Stimulated activated memory B cell treated with anti-CD40 and anti-IgM and Interleukin-4, amounts not matched to agents 10 μg/mL and 1 μg/mL and 100 μg/mL, for 72 hours (primary cell): Measurements from ENCODE around the gene ZBTB40.

ENCODE experiments used
- ATAC-seq: fragments of 150-1000 bp; cut with Tn5 transposase; 2 replicates; pipeline ENCODE4 v1.10.0; 2021
- H3K27ac Mint-ChIP-seq: one replicate; pipeline ENCODE4 v1.8.0; 2022; ENCODE audit warnings: mild to moderate bottlenecking, mixed read lengths
- H3K27me3 Mint-ChIP-seq: one replicate; pipeline ENCODE4 v1.8.0; 2022; ENCODE audit warnings: mixed read lengths
- H3K36me3 Mint-ChIP-seq: one replicate; pipeline ENCODE4 v1.8.0; 2022; ENCODE audit warnings: mixed read lengths
- H3K4me1 Mint-ChIP-seq: one replicate; pipeline ENCODE4 v1.8.0; 2022; ENCODE audit warnings: mixed read lengths
- H3K4me3 Mint-ChIP-seq: one replicate; pipeline ENCODE4 v1.8.0; 2022; ENCODE audit warnings: mild to moderate bottlenecking, moderate library complexity, mixed read lengths
- H3K9me3 Mint-ChIP-seq: one replicate; pipeline ENCODE4 v1.8.0; 2022; ENCODE audit warnings: mixed read lengths

The ZBTB40 gene

GRCh38 chr1:22520871-22521270 lies 69.2 kb downstream of the ZBTB40 start:
- peaks cover 89% of the 10 kb centered on the region for H3K36me3 Mint-ChIP-seq
- H3K27ac Mint-ChIP-seq: no peak overlapping the region
- no peaks in the 10 kb centered on the region for H3K4me1 Mint-ChIP-seq
- H3K9me3 Mint-ChIP-seq: no peaks in the 10 kb centered on the region
- no peak overlapping the region for H3K4me3 Mint-ChIP-seq
- no peaks in the 10 kb centered on the region for H3K27me3 Mint-ChIP-seq
- no peak for ATAC-seq

- no peak for ATAC-seq
- Mint-ChIP-seq H3K27me3 (no peaks in the 10 kb centered on the region), H3K4me3 (no peak overlapping the region), H3K27ac (no peak overlapping the region), H3K4me1 (no peaks in the 10 kb centered on the region), H3K9me3 (no peaks in the 10 kb centered on the region), H3K36me3 (peaks cover 89% of the 10 kb centered on the region)
Measured at GRCh38 chr1:22521692-22522091, 70.0 kb downstream of the ZBTB40 start.

DNA sequence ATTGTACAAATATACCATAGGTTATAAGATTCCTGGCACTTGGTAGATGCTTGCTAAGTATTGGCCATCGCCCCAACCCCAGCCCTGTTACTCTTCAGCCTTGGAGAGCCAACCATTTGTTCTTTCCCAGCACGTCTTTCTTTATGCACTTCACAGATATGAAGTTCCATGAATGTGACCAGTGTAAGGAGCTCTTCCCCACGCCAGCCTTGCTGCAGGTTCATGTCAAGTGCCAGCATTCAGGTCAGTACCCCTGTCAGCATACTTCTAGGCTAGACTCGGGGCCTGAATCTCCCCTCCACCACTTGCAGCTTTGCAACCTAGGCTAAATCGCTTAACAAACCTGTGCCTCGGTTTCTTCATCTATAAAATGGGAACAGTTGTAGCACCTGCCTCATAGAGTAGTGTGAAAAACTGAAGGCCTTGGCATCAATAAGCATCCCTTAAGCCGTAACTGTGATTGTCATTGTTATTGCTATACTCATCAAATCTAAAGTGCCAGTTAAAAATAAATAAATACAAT lies 70.6 kb downstream of the ZBTB40 start:
- no peaks in the 10 kb centered on the region for H3K27me3 Mint-ChIP-seq
- no peak overlapping the region for H3K27ac Mint-ChIP-seq
- no peaks in the 10 kb centered on the region for H3K4me1 Mint-ChIP-seq
- no peak overlapping the region for H3K4me3 Mint-ChIP-seq
- H3K36me3 Mint-ChIP-seq: peaks cover 89% of the 10 kb centered on the region
- no peaks in the 10 kb centered on the region for H3K9me3 Mint-ChIP-seq
- no peak for ATAC-seq

DNA sequence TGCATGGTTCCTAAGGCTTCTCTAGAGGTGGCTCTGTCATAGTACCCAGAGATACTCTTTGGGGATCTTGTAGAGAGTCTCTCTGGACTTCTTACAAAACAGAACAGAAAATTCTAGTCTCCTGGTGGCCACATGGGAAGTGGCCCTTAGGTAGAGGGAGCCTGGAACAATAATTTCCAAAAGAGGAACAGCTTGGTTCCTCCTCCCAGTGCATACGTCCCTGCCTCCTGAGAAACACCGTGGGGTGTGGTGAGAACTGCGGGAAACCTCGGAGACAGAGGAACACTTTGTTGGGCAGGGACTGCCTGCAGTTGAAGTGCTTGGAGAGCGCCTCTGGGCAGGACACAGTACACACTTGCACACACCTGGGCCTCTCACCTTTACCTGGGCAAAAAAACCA lies 72.8 kb downstream of the ZBTB40 start:
- peaks cover 84% of the 10 kb centered on the region for H3K36me3 Mint-ChIP-seq
- H3K4me3 Mint-ChIP-seq: no peak overlapping the region
- ATAC-seq: no peak
- no peaks in the 10 kb centered on the region for H3K4me1 Mint-ChIP-seq
- H3K27ac Mint-ChIP-seq: no peak overlapping the region
- H3K27me3 Mint-ChIP-seq: no peaks in the 10 kb centered on the region
- no peaks in the 10 kb centered on the region for H3K9me3 Mint-ChIP-seq

GRCh38 chr1:22525211-22525610 lies 73.6 kb downstream of the ZBTB40 start:
- Mint-ChIP-seq H3K36me3 (peaks cover 84% of the 10 kb centered on the region), H3K9me3 (no peaks in the 10 kb centered on the region), H3K4me1 (no peaks in the 10 kb centered on the region), H3K27me3 (no peaks in the 10 kb centered on the region), H3K4me3 (no peak overlapping the region), H3K27ac (no peak overlapping the region)
- ATAC-seq: no peak

DNA sequence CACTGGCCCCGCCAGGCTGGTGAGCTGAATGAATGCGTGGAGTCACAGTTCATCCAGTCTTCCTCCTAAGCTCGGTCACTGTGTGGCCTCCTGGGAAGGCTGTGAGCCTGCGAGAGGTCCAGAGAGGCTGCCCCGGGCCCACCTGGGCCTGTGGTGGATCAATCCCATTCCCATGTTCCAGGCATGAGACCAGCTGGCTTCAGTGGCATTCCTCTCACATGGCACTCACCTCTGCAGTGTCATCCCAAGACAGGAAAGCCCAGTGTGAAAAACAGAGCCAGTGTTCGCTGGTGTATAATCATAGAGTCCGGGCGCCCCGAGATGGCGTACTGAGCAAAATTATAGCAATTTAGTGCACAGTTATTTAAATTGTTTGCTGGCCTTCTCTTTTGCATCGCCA lies 74.0 kb downstream of the ZBTB40 start:
- Mint-ChIP-seq H3K27ac (no peak overlapping the region), H3K4me1 (no peaks in the 10 kb centered on the region), H3K4me3 (no peak overlapping the region), H3K36me3 (peaks cover 80% of the 10 kb centered on the region), H3K27me3 (no peaks in the 10 kb centered on the region), H3K9me3 (no peaks in the 10 kb centered on the region)
- ATAC-seq: no peak

- no peaks in the 10 kb centered on the region for H3K4me1 Mint-ChIP-seq
- H3K9me3 Mint-ChIP-seq: no peaks in the 10 kb centered on the region
- no peak overlapping the region for H3K4me3 Mint-ChIP-seq
- H3K36me3 Mint-ChIP-seq: peaks cover 77% of the 10 kb centered on the region
- ATAC-seq: no peak
- no peaks in the 10 kb centered on the region for H3K27me3 Mint-ChIP-seq
- no peak overlapping the region for H3K27ac Mint-ChIP-seq
Measured at GRCh38 chr1:22526098-22526497, 74.4 kb downstream of the ZBTB40 start.

GRCh38 chr1:22526677-22527076 lies 75.0 kb downstream of the ZBTB40 start:
- Mint-ChIP-seq H3K27ac (no peak overlapping the region), H3K27me3 (no peaks in the 10 kb centered on the region), H3K4me3 (no peak overlapping the region), H3K36me3 (peaks cover 77% of the 10 kb centered on the region), H3K4me1 (no peaks in the 10 kb centered on the region), H3K9me3 (no peaks in the 10 kb centered on the region)
- ATAC-seq: no peak

GRCh38 chr1:22527122-22527521 lies 75.5 kb downstream of the ZBTB40 start:
- H3K4me3 Mint-ChIP-seq: no peak overlapping the region
- no peaks in the 10 kb centered on the region for H3K4me1 Mint-ChIP-seq
- peaks cover 77% of the 10 kb centered on the region for H3K36me3 Mint-ChIP-seq
- H3K27ac Mint-ChIP-seq: no peak overlapping the region
- H3K9me3 Mint-ChIP-seq: no peaks in the 10 kb centered on the region
- ATAC-seq: no peak
- H3K27me3 Mint-ChIP-seq: no peaks in the 10 kb centered on the region

DNA sequence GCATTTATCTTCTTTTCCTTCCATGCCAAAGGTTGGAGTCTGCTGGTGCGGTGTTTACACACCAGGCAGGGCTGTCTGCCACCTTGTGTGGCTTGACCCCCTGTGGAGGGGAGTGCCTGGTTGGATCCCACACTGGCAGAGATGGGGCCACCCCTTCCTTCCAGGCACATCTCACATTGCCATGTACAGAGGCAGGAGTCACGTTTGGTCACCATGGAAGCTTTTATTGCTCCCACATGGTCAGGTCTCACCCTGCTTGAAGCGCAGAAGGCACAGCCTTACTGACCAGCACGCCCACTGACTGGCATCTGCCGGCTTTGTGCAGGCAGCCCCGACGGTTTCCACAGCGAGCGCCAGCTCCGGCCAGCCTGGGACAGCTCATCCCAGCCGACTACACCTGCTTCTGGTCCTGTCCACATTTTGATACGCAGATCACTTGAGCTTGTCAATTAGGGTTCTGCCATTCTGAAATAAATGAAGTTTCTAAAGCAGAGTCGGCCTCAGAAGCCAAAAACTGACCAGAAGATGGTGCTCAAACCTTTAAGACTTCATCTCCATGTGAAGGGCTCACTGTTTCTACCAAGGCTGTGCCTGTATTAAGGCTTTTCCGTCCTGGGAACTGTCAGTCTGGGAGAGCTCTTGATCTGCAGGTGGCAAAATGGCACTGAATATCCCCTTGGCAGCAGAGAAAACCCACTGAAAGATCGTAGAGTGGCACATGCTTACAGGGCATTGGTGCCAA lies 76.1 kb downstream of the ZBTB40 start:
- H3K27me3 Mint-ChIP-seq: no peaks in the 10 kb centered on the region
- peaks cover 76% of the 10 kb centered on the region for H3K36me3 Mint-ChIP-seq
- no peak overlapping the region for H3K4me3 Mint-ChIP-seq
- ATAC-seq: no peak
- H3K9me3 Mint-ChIP-seq: no peaks in the 10 kb centered on the region
- H3K27ac Mint-ChIP-seq: no peak overlapping the region
- H3K4me1 Mint-ChIP-seq: no peaks in the 10 kb centered on the region

DNA sequence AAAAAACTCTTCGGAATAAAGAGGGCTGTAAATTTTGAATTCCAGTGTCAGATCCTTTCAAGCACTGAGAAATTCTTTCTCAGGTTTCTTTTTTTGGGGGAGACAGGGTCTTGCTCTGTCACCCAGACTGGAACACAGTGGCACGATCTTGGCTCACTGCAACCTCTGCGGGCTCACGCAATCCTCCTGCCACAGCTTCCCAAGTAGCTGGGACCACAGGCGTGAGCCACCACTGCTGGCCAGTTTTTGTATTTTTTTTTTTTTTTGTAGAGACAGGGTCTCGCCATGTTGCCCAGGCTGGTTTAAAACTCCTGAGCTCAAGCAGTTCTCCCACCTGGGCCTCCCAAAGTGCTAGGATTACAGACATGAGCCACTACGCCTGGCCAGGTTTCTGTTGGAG lies 76.8 kb downstream of the ZBTB40 start:
- Mint-ChIP-seq H3K9me3 (no peaks in the 10 kb centered on the region), H3K27me3 (no peaks in the 10 kb centered on the region), H3K27ac (no peak overlapping the region), H3K4me1 (no peaks in the 10 kb centered on the region), H3K36me3 (peaks cover 80% of the 10 kb centered on the region), H3K4me3 (no peak overlapping the region)
- no peak for ATAC-seq

DNA sequence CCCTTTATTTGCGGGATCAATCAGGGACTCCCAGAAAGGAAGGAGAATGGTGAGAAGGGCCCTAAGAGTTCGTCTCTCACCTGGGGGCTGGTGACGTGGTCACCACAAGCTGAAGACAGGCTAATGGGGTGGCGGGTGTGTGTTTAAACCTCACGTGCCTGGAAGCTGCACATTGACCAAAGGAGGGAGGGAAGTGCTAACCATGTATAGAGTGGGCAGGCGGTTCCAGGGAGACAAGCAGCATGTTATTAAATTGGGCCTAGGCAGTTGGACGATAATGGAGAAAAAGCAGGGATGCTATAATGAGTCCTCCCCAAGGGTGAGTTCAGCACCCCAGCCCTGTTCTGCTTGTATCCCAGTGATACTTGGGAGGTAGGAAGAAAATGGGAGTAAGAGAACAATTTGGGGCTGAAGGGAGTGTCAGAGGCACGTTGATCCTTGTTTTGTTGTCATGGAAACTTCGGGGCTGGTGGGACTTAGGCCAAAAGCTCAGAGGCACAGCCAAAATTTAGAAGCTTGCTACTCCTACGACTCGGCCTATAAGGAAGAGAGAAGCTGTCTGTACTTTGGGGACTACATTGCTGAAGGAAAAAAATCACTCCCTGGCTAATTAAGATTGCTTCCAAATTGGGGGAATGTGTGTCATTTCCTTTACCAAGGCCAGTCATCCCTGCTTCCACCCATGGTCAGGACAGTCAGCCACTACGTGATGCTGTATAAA lies 78.4 kb downstream of the ZBTB40 start:
- Mint-ChIP-seq H3K9me3 (no peaks in the 10 kb centered on the region), H3K4me3 (no peak overlapping the region), H3K36me3 (peaks cover 77% of the 10 kb centered on the region), H3K27ac (no peak overlapping the region), H3K27me3 (no peaks in the 10 kb centered on the region), H3K4me1 (no peaks in the 10 kb centered on the region)
- no peak for ATAC-seq

- H3K4me1 Mint-ChIP-seq: no peaks in the 10 kb centered on the region
- no peaks in the 10 kb centered on the region for H3K27me3 Mint-ChIP-seq
- H3K4me3 Mint-ChIP-seq: no peak overlapping the region
- no peak overlapping the region for H3K27ac Mint-ChIP-seq
- no peak for ATAC-seq
- no peaks in the 10 kb centered on the region for H3K9me3 Mint-ChIP-seq
- H3K36me3 Mint-ChIP-seq: peaks cover 71% of the 10 kb centered on the region
Measured at GRCh38 chr1:22530715-22531114, 79.1 kb downstream of the ZBTB40 start.

DNA sequence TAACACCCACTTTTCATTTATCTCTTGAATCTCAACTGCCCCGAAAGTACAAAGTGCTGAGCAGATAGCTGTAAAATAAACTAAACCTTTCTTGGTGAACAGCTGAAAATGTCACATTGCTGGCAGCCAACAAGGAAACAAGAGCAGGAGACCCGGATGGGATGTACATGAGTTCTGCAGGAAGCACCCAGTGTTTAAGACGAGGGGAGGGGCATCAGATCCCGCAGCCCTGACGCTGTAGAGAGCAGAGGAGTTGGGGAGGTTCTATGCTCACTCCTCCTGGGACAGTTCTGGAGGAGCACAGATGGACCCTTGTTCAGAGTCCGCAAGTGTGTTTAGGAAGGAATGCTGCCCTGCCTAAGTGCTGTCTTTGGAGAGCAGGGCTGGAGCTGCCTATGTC lies 79.6 kb downstream of the ZBTB40 start:
- no peaks in the 10 kb centered on the region for H3K27me3 Mint-ChIP-seq
- no peak overlapping the region for H3K27ac Mint-ChIP-seq
- no peaks in the 10 kb centered on the region for H3K9me3 Mint-ChIP-seq
- no peaks in the 10 kb centered on the region for H3K4me1 Mint-ChIP-seq
- ATAC-seq: no peak
- H3K4me3 Mint-ChIP-seq: no peak overlapping the region
- H3K36me3 Mint-ChIP-seq: peaks cover 71% of the 10 kb centered on the region

DNA sequence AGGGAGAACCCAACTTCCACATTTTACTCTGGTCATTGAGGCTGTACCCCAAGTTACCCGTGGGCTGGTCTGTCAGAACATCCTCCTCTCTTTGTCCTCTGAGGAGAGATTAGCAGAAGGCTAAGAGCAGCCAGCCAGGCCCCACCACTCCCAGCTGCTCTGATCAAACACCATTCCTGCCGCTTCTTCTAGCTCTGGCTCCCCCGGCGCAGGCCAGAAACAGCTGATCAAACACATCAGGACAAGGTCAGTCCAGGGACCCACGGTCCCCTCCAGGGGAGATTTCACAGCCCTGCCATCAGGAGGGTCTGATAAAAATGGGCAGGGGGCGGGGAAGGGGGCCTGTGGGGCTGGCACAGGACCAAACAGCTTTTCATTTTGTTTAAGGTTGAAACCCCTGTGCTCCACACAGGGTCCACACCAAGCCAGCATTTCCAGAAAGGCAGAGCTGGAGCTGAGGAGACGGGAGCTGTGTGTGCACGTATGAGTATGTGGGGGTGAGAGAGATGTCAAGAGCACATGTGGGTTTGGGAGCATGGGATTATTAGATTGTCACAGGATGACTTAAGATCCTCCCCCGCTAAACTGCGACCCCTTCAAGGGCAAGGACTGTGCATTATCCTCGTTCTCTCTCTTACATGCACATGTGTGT lies 81.7 kb downstream of the ZBTB40 start:
- ATAC-seq: no peak
- Mint-ChIP-seq H3K9me3 (no peaks in the 10 kb centered on the region), H3K36me3 (peaks cover 51% of the 10 kb centered on the region), H3K4me3 (no peak overlapping the region), H3K27ac (no peak overlapping the region), H3K27me3 (no peaks in the 10 kb centered on the region), H3K4me1 (peaks cover 4% of the 10 kb centered on the region)

DNA sequence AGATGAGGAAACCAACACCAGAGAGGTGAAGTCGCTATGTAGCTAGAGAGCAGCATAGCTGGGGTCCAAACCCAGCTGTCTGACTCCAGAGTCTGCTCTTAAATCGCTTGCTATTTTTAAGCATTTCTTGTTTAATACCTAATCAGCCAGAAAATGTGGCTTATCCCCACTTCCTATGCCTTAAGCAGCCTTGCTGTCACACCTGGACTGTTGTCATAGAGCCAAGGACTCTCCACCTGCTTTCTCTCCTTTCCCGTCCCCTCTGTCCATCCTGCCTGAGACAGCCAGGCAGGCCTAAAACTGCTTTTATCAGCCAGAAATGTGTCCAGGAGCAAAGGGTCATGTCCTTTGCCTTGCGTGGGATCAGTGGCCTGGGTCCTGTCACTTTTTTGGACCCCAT lies 83.3 kb downstream of the ZBTB40 start:
- no peak for ATAC-seq
- Mint-ChIP-seq H3K9me3 (no peaks in the 10 kb centered on the region), H3K4me1 (peaks cover 5% of the 10 kb centered on the region), H3K27me3 (no peaks in the 10 kb centered on the region), H3K27ac (no peak overlapping the region), H3K36me3 (peaks cover 39% of the 10 kb centered on the region), H3K4me3 (no peak overlapping the region)
